Tibial nerve (tissue), 4 donors: ENCODE measurements around the gene ACVR1. TPM values are rescaled to one million over a fixed set of nuclear protein-coding genes. Genes with fewer than 3 reads are reported as not detected.

Source experiments
- DNase-seq, 2 donors: peaks; one replicate each; pipeline ENCODE4 v3.0.0-alpha.2; 2019; ENCODE audit warnings: low spot score in 2 of 2
- H3K27ac ChIP-seq, 4 donors: fragments of 200-600 bp; sonication (generic) in 3 of 4; one replicate each; pipeline ENCODE4 v1.5.1; 2017 to 2019; ENCODE audit warnings: mild to moderate bottlenecking in 1 of 4
- H3K27me3 ChIP-seq, 2 donors: fragments of 200-600 bp; sonication (generic) in 1 of 2; one replicate each; pipeline versions ENCODE4 v1.5.1 to v1.6.0; 2017 to 2019
- H3K36me3 ChIP-seq, 3 donors: fragments of 200-600 bp; sonication (generic); one replicate each; pipeline ENCODE4 v1.5.1; 2018 to 2019
- H3K4me1 ChIP-seq, 4 donors: fragments of 200-600 bp; sonication (generic) in 3 of 4; one replicate each; pipeline ENCODE4 v1.5.1; 2017 to 2019
- H3K4me3 ChIP-seq, 4 donors: fragments of 200-600 bp; sonication (generic) in 3 of 4; one replicate each; pipeline ENCODE4 v1.5.1; 2017 to 2019; ENCODE audit warnings: mild to moderate bottlenecking in 1 of 4, moderate library complexity in 1 of 4
- H3K9me3 ChIP-seq, 4 donors: fragments of 200-600 bp; sonication (generic) in 3 of 4; one replicate each; pipeline ENCODE4 v1.5.1; 2017 to 2019
- EP300 ChIP-seq, 2 donors: sonication (generic); formaldehyde crosslinking; IDR thresholded peaks; one replicate each; pipeline ENCODE4 v1.6.1; 2017; ENCODE audit warnings: antibody characterized with exemption in 2 of 2, mild to moderate bottlenecking in 1 of 2
- POLR2A ChIP-seq, 2 donors: fragments of 450-650 bp; IDR thresholded peaks; one replicate each; pipeline ENCODE4 v1.6.1; 2017; ENCODE audit warnings: antibody characterized with exemption in 2 of 2, mild to moderate bottlenecking in 2 of 2, moderate library complexity in 2 of 2
- WGBS, 2 donors: methylation state at CpG; one replicate each; pipeline ENCODE4 v1.1.5; 2018; 5-methylcytosine and 5-hydroxymethylcytosine counted together
- total RNA-seq, 4 donors: library from RNA; depleted of rRNA; stranded (reverse); fragments of >200 nt; gene quantifications; one replicate each; pipeline ENCODE4 v1.1.0, GENCODE V29; 2016
- TF ChIP-seq, protein P1 (sequence below), 5 experiments: fragments of 200-600 bp in 3 of 5; fragments of 450-650 bp in 2 of 5; sonication (generic) in 3 of 5; IDR thresholded peaks; one replicate each; pipeline ENCODE4 v1.5.1; 2016 to 2019; ENCODE audit warnings: antibody characterized with exemption in 5 of 5, mild to moderate bottlenecking in 3 of 5, moderate library complexity in 2 of 5

The ACVR1 gene
- total RNA-seq, 4 donors from 2014 or later = 19.2 to 24.7 (median 22.8) TPM

DNA sequence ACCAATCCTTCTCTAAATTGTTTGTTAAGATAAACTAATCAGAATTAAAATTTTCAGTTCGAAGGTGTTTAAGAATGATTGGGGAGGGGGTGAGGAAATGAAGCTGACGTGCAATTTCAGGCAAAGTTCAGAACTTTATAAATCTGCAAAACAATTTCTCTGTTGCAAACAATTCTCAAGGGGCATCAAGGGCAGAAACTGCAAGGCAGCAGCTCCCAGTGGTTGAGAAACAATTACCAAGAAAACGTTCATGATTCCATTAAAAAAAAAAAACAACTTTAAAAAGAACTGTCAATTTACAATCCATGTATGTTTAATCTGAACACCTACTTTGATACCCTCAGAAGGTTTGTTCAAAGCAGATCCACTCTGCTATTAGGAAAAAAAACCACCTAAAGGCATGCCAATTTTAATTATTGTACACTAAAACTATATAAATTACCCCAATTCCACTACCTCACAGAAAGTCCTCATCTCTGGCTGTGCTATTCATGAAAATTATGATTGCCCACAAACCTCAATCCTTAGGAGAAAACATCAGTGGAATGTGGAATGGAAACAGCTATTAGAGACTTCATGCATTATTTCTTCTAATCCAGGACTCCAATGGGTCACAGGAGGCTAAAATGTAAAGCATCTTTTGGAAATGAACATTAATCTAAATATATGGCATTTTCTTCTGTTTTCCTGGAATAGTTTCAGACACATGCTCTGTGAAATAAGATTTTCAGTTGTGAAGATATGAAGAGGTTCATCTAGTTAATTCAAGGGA, 127.6 kb downstream of the ACVR1 start:
- no peak overlapping the region for H3K4me3 ChIP-seq
- 54 to 65% methylated on average over 3 of the region's 3 CpGs for WGBS, 2 donors
- peaks cover 0 to 43% (median 0%) of the 10 kb centered on the region in 3 donors for H3K36me3 ChIP-seq
- peak overlapping the region in 2 of 4 donors; percentile 11 to 36 for H3K27ac ChIP-seq
- H3K9me3 ChIP-seq = no peaks in the 10 kb centered on the region
- no peak for DNase-seq
- no peaks in the 10 kb centered on the region for H3K27me3 ChIP-seq
- TF ChIP-seq EP300 (IDR thresholded peaks at IDR 0.05) (no peak), POLR2A (IDR thresholded peaks at IDR 0.05) (no peak)
- TF ChIP-seq, protein P1, sequence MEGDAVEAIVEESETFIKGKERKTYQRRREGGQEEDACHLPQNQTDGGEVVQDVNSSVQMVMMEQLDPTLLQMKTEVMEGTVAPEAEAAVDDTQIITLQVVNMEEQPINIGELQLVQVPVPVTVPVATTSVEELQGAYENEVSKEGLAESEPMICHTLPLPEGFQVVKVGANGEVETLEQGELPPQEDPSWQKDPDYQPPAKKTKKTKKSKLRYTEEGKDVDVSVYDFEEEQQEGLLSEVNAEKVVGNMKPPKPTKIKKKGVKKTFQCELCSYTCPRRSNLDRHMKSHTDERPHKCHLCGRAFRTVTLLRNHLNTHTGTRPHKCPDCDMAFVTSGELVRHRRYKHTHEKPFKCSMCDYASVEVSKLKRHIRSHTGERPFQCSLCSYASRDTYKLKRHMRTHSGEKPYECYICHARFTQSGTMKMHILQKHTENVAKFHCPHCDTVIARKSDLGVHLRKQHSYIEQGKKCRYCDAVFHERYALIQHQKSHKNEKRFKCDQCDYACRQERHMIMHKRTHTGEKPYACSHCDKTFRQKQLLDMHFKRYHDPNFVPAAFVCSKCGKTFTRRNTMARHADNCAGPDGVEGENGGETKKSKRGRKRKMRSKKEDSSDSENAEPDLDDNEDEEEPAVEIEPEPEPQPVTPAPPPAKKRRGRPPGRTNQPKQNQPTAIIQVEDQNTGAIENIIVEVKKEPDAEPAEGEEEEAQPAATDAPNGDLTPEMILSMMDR (IDR thresholded peaks at IDR 0.05) = no peak
- H3K4me1 ChIP-seq = peaks cover 0 to 26% (median 5%) of the 10 kb centered on the region in 4 donors

DNA sequence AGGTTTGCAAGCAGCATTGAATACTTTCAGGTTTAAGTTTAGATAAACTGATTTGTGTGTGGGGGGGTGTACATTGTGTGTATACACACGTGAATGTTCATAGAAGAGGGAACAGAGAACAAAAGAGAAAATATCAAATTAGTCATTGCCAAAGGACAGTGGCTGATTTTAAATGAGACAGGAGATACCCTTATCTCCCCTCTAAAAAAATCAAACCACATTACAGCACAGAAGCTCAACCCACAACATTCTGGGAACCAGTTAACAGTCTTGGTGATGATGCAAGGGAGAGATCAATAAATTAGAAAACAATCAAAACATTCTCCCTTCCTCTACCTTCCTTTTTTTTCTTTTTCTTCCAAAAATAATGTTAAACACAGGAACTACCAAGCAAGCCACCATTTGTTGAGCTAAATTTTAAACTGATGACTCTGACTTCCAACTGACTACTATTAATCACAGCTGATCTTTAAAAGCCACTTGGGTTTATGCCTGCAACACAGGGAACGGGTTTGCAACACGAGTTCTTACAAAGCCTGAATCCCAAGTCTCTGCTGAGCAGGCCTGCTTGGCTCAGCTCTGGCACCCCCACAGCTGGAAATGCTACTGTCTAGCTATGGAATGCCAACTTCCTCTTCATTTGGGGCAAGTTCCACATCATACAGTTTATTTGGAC, 128.3 kb downstream of the ACVR1 start:
- Histone ChIP-seq H3K4me3 (no peak overlapping the region), H3K4me1 (peaks cover 0 to 26% (median 5%) of the 10 kb centered on the region in 4 donors)
- WGBS, 2 donors = 49 to 50% methylated on average over 3 of the region's 3 CpGs

DNA sequence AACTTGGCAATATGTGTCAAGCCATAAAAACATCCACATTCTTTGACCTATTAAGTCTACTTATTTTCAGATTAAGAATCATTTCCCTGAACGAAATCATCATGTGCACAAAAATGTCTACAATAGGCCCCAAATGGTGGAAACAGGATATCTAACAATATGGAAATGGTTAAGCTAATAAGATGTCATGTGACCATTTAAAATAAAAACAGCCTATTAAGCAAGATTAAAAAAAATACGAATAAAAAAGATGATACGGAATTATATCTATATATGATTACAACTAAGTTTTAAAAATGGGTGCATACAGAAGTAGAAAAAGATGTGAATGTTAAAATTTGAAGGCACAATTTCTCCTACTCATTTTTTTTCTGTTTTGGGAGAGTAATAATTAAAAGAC, 128.8 kb downstream of the ACVR1 start:
- Histone ChIP-seq H3K4me1 (peaks cover 0 to 26% (median 5%) of the 10 kb centered on the region in 4 donors), H3K36me3 (peaks cover 0 to 39% (median 0%) of the 10 kb centered on the region in 3 donors), H3K9me3 (no peaks in the 10 kb centered on the region), H3K4me3 (no peak overlapping the region), H3K27ac (no peak overlapping the region), H3K27me3 (no peaks in the 10 kb centered on the region)
- 87 to 95% methylated on average over 3 of the region's 3 CpGs for whole genome bisulfite sequencing, 2 donors
- TF ChIP-seq EP300 (IDR thresholded peaks at IDR 0.05) (no peak), POLR2A (IDR thresholded peaks at IDR 0.05) (no peak)
- TF ChIP-seq, protein P1 (IDR thresholded peaks at IDR 0.05) = no peak
- DNase-seq = no peak

More for the DNA sequence above, 128.3 kb downstream of the ACVR1 start:
- no peaks in the 10 kb centered on the region for H3K27me3 ChIP-seq
- H3K27ac ChIP-seq = peak overlapping the region in 2 of 4 donors; percentile 11 to 36
- TF ChIP-seq, protein P1 (IDR thresholded peaks at IDR 0.05) = no peak
- TF ChIP-seq EP300 (IDR thresholded peaks at IDR 0.05) = no peak
- peaks cover 0 to 39% (median 0%) of the 10 kb centered on the region in 3 donors for H3K36me3 ChIP-seq
- DNase-seq = peak in 1 of 2 donors; percentile 30
- no peaks in the 10 kb centered on the region for H3K9me3 ChIP-seq

DNA sequence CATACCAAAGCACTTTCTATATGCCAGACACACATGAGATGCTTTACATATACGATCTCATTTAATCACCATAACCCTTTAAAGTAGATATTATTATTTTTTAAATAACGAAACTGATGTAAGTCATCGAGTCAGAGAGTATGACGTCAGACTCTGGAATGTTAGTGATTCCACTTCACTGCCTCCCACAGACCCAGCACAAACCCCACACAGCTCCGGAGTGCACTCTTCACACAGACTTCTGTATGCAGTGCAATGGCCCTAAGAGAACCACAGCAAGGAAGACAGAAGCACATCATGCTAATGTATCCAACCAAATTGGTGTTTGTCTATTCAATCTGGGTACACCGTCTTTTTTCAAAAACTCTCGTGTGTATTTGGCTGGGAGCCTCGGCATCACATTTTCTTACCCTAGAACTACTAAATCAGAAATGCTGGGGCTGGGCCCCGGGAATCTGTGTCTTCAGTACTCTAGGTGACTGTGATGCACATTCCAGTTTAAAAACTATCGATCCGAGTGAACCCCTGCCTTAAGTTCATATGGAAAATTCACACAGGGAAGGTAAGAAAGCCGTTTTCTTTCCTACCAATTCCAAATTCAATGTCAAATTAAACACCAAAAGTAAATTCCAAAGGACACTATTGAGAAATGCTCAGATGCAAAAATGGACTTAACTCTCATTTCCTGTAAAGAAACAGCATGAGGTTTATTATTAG, 129.7 kb downstream of the ACVR1 start:
- H3K27ac ChIP-seq = no peak overlapping the region
- H3K9me3 ChIP-seq = no peaks in the 10 kb centered on the region
- peaks cover 0 to 35% (median 0%) of the 10 kb centered on the region in 3 donors for H3K36me3 ChIP-seq
- H3K4me3 ChIP-seq = no peak overlapping the region
- TF ChIP-seq POLR2A (IDR thresholded peaks at IDR 0.05) = no peak
- TF ChIP-seq, protein P1 (IDR thresholded peaks at IDR 0.05) = no peak
- no peak for TF ChIP-seq EP300 (IDR thresholded peaks at IDR 0.05)
- no peak for DNase-seq
- H3K27me3 ChIP-seq = no peaks in the 10 kb centered on the region
- WGBS, 2 donors = 79 to 90% methylated on average over 12 of the region's 12 CpGs
- H3K4me1 ChIP-seq = peaks cover 0 to 26% (median 5%) of the 10 kb centered on the region in 4 donors
